ENCODE measurements around the gene PDIA3.

GRCh38 chr15:43792761-43793476 is 46.7 kb downstream of the PDIA3 start:
- TF ChIP-seq CTCF (conservative IDR thresholded peaks at IDR 0.05; ENCODE audit: low read length), result no peak
- no peak for TF ChIP-seq EZH2phosphoT487 (IDR thresholded peaks at IDR 0.05; ENCODE audit: borderline replicate concordance, low read depth, low read length)

Data from OCI-LY7 (cell line).